ENCODE results near the gene IQSEC2.

IQSEC2 gene

DNA sequence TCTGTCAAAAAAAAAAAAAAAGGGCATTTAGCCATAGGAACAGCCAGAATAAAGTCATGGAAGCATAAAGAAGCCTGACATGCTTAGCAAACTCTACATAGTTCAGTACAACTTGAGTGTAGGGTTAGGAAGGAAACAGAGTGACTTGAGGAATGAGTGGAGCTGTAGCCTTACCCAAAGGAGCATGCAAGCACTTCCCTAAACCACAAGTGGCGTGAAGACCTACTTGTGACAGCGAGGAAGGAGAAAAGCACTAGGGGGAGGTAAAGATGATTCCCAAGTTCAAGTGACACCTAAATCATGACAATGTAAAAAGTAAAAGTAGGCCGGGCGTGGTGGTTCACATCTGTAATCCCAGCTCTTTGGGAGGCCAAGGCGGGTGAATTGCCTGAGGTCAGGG lies 21.8 kb upstream of the IQSEC2 start:
- no peak overlapping the region for H3K4me3 ChIP-seq (ENCODE audit: insufficient read length, low read depth)
- no peak for TF ChIP-seq SUZ12 (IDR thresholded peaks at IDR 0.05; ENCODE audit: extremely low read depth, insufficient read depth, insufficient read length)
- TF ChIP-seq ZNF274 (IDR thresholded peaks at IDR 0.05; ENCODE audit: low read depth, low read length), result no peak
- TF ChIP-seq YY1 (IDR thresholded peaks at IDR 0.05; ENCODE audit: insufficient read depth, insufficient read length), result no peak
- no peaks in the 10 kb centered on the region for H3K9me3 ChIP-seq (ENCODE audit: insufficient read depth, low read length)
- H3K27me3 ChIP-seq (ENCODE audit: insufficient read depth, insufficient read length), result no peaks in the 10 kb centered on the region
- no peaks in the 10 kb centered on the region for H3K36me3 ChIP-seq (ENCODE audit: insufficient read depth, insufficient read length, low read length)
- H3K9ac ChIP-seq (ENCODE audit: insufficient read length, low read depth), result no peak overlapping the region
- no peak for DNase-seq (ENCODE audit: low read depth, low spot score)
- peaks cover 4% of the 10 kb centered on the region for H3K4me1 ChIP-seq (ENCODE audit: insufficient read depth, insufficient read length)

- DNase-seq (ENCODE audit: low read depth, low spot score), result no peak
- Histone ChIP-seq H3K4me3 (ENCODE audit: insufficient read length, low read depth) (no peak overlapping the region), H3K9me3 (ENCODE audit: insufficient read depth, low read length) (no peaks in the 10 kb centered on the region), H3K27me3 (ENCODE audit: insufficient read depth, insufficient read length) (no peaks in the 10 kb centered on the region), H3K9ac (ENCODE audit: insufficient read length, low read depth) (no peak overlapping the region), H3K4me1 (ENCODE audit: insufficient read depth, insufficient read length) (no peaks in the 10 kb centered on the region), H3K36me3 (ENCODE audit: insufficient read depth, insufficient read length, low read length) (no peaks in the 10 kb centered on the region)
- TF ChIP-seq SUZ12 (IDR thresholded peaks at IDR 0.05; ENCODE audit: extremely low read depth, insufficient read depth, insufficient read length) (no peak), ZNF274 (IDR thresholded peaks at IDR 0.05; ENCODE audit: low read depth, low read length) (no peak), YY1 (IDR thresholded peaks at IDR 0.05; ENCODE audit: insufficient read depth, insufficient read length) (no peak)
These were observed 18.8 kb upstream of the IQSEC2 start for GRCh38 chrX:53300157-53300556.

DNA sequence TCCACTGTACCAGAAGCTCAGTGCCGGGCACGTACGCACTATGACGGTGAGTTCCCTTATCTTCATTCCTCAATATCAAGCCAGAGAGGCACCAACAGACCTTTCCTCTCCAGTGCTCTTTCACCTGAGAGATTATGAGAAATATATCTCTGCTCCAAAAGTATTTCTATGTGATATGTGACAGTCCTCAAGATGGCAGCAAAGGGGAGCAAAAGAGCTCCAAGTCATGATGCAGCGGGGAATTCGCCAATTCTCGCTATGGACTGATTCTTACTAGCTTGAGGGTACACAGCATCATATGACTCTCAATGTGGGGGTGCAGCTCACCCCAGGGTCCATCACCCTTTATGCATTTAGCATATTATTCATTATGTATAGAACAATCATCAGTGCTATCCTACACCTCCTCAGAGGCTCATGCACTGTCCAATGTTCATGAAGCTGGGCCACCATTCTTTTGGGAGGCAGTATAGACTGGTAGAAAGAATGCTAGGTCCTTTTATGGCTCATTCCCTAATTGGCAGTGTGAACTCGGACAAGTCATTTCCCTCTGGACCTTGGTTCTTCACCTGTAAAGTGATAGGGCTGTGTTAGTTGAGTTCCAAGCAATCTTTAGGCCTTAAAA lies 12.8 kb upstream of the IQSEC2 start:
- Histone ChIP-seq H3K4me3 (ENCODE audit: insufficient read length, low read depth) (no peak overlapping the region), H3K4me1 (ENCODE audit: insufficient read depth, insufficient read length) (peaks cover 1% of the 10 kb centered on the region), H3K9me3 (ENCODE audit: insufficient read depth, low read length) (no peaks in the 10 kb centered on the region), H3K27me3 (ENCODE audit: insufficient read depth, insufficient read length) (no peaks in the 10 kb centered on the region), H3K36me3 (ENCODE audit: insufficient read depth, insufficient read length, low read length) (no peaks in the 10 kb centered on the region), H3K9ac (ENCODE audit: insufficient read length, low read depth) (no peak overlapping the region)
- no peak for DNase-seq (ENCODE audit: low read depth, low spot score)
- TF ChIP-seq SUZ12 (IDR thresholded peaks at IDR 0.05; ENCODE audit: extremely low read depth, insufficient read depth, insufficient read length) (no peak), ZNF274 (IDR thresholded peaks at IDR 0.05; ENCODE audit: low read depth, low read length) (no peak), YY1 (IDR thresholded peaks at IDR 0.05; ENCODE audit: insufficient read depth, insufficient read length) (no peak)

- H3K9me3 ChIP-seq (ENCODE audit: insufficient read depth, low read length), result no peaks in the 10 kb centered on the region
- H3K4me1 ChIP-seq (ENCODE audit: insufficient read depth, insufficient read length), result peaks cover 12% of the 10 kb centered on the region
- DNase-seq (ENCODE audit: low read depth, low spot score), result no peak
- no peak overlapping the region for H3K4me3 ChIP-seq (ENCODE audit: insufficient read length, low read depth)
- no peak overlapping the region for H3K9ac ChIP-seq (ENCODE audit: insufficient read length, low read depth)
- H3K27me3 ChIP-seq (ENCODE audit: insufficient read depth, insufficient read length), result no peaks in the 10 kb centered on the region
- TF ChIP-seq ZNF274 (IDR thresholded peaks at IDR 0.05; ENCODE audit: low read depth, low read length), result no peak
- TF ChIP-seq SUZ12 (IDR thresholded peaks at IDR 0.05; ENCODE audit: extremely low read depth, insufficient read depth, insufficient read length), result no peak
- no peak for TF ChIP-seq YY1 (IDR thresholded peaks at IDR 0.05; ENCODE audit: insufficient read depth, insufficient read length)
- H3K36me3 ChIP-seq (ENCODE audit: insufficient read depth, insufficient read length, low read length), result no peaks in the 10 kb centered on the region
These were observed 10.2 kb upstream of the IQSEC2 start for GRCh38 chrX:53291596-53291995.

DNA sequence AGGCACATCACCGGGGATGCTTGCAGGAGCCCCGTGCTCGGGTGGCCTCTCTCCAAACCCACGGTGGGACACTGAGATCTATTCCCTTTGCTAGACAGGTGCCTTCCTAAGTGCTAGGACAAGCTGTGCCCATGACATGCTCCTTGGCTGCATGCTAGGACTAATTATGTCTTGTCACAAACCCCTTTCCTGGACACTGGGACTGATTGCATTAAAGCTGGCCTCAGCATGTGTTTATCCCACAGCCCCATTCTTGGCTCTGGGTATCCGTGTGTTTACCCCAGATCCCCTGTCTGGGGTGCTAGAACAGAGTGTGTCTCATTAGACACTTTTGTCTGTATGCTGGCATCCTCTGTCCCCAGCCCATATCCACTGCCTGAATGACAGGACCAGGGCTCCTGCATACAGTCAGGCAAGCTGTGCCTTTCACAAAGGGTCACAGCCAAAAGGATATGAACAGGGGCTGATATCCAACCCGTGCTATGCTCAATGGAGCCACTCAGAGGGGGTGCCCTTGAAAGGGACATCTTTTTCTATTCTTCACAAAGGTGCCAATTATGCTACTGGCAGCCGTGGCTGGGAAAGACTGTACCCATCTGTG lies 9.2 kb upstream of the IQSEC2 start:
- no peaks in the 10 kb centered on the region for H3K27me3 ChIP-seq (ENCODE audit: insufficient read depth, insufficient read length)
- DNase-seq (ENCODE audit: low read depth, low spot score), result no peak
- no peak overlapping the region for H3K4me3 ChIP-seq (ENCODE audit: insufficient read length, low read depth)
- TF ChIP-seq SUZ12 (IDR thresholded peaks at IDR 0.05; ENCODE audit: extremely low read depth, insufficient read depth, insufficient read length) (no peak), YY1 (IDR thresholded peaks at IDR 0.05; ENCODE audit: insufficient read depth, insufficient read length) (no peak), ZNF274 (IDR thresholded peaks at IDR 0.05; ENCODE audit: low read depth, low read length) (no peak)
- no peaks in the 10 kb centered on the region for H3K9me3 ChIP-seq (ENCODE audit: insufficient read depth, low read length)
- H3K9ac ChIP-seq (ENCODE audit: insufficient read length, low read depth), result no peak overlapping the region
- H3K4me1 ChIP-seq (ENCODE audit: insufficient read depth, insufficient read length), result peaks cover 12% of the 10 kb centered on the region
- no peaks in the 10 kb centered on the region for H3K36me3 ChIP-seq (ENCODE audit: insufficient read depth, insufficient read length, low read length)

- Histone ChIP-seq H3K9me3 (ENCODE audit: insufficient read depth, low read length) (no peaks in the 10 kb centered on the region), H3K36me3 (ENCODE audit: insufficient read depth, insufficient read length, low read length) (no peaks in the 10 kb centered on the region), H3K4me1 (ENCODE audit: insufficient read depth, insufficient read length) (peaks cover 12% of the 10 kb centered on the region), H3K27me3 (ENCODE audit: insufficient read depth, insufficient read length) (no peaks in the 10 kb centered on the region), H3K9ac (ENCODE audit: insufficient read length, low read depth) (no peak overlapping the region), H3K4me3 (ENCODE audit: insufficient read length, low read depth) (no peak overlapping the region)
- peak; percentile 62 for DNase-seq (ENCODE audit: low read depth, low spot score)
- TF ChIP-seq ZNF274 (IDR thresholded peaks at IDR 0.05; ENCODE audit: low read depth, low read length) (no peak), YY1 (IDR thresholded peaks at IDR 0.05; ENCODE audit: insufficient read depth, insufficient read length) (no peak), SUZ12 (IDR thresholded peaks at IDR 0.05; ENCODE audit: extremely low read depth, insufficient read depth, insufficient read length) (no peak)
These were observed 6.8 kb upstream of the IQSEC2 start for GRCh38 chrX:53288189-53288588.

- no peaks in the 10 kb centered on the region for H3K9me3 ChIP-seq (ENCODE audit: insufficient read depth, low read length)
- H3K4me1 ChIP-seq (ENCODE audit: insufficient read depth, insufficient read length), result peaks cover 12% of the 10 kb centered on the region
- H3K36me3 ChIP-seq (ENCODE audit: insufficient read depth, insufficient read length, low read length), result no peaks in the 10 kb centered on the region
- no peaks in the 10 kb centered on the region for H3K27me3 ChIP-seq (ENCODE audit: insufficient read depth, insufficient read length)
- H3K4me3 ChIP-seq (ENCODE audit: insufficient read length, low read depth), result no peak overlapping the region
- peak overlapping the region; percentile 44 for H3K9ac ChIP-seq (ENCODE audit: insufficient read length, low read depth)
- DNase-seq (ENCODE audit: low read depth, low spot score), result no peak
- TF ChIP-seq SUZ12 (IDR thresholded peaks at IDR 0.05; ENCODE audit: extremely low read depth, insufficient read depth, insufficient read length), result no peak
- TF ChIP-seq YY1 (IDR thresholded peaks at IDR 0.05; ENCODE audit: insufficient read depth, insufficient read length), result no peak
- TF ChIP-seq ZNF274 (IDR thresholded peaks at IDR 0.05; ENCODE audit: low read depth, low read length), result no peak
These were observed 6.2 kb upstream of the IQSEC2 start for GRCh38 chrX:53287493-53288138.
